Neural cell (in vitro differentiated cells): ENCODE measurements around the gene TEX13D. TPM values are rescaled to one million over a fixed set of nuclear protein-coding genes. Genes with fewer than 3 reads are reported as not detected.

Source experiments
- H2AFZ ChIP-seq: fragments of 200-600, 300-800 bp; sonication (generic), shearing (Covaris generic); 2 replicates; pipeline ENCODE4 v1.6.0; 2014; ENCODE audit warnings: low read depth, mild to moderate bottlenecking, antibody characterized with exemption, low read length, moderate library complexity
- H3F3A ChIP-seq: fragments of 200-600 bp; shearing (Covaris generic); 2 replicates; pipeline ENCODE4 v1.6.1; 2016; ENCODE audit warnings: mild to moderate bottlenecking, moderate library complexity, mixed read lengths, antibody characterized with exemption, low read length; ENCODE audit not compliant: insufficient read depth, poor library complexity, severe bottlenecking
- H3K27ac ChIP-seq: fragments of 200-600, 300-800 bp; sonication (generic), shearing (Covaris generic); 2 replicates; pipeline ENCODE4 v1.5.1; 2014; ENCODE audit warnings: mild to moderate bottlenecking, low read length, moderate library complexity
- H3K27me3 ChIP-seq: fragments of 300-800, 200-600 bp; sonication (generic), shearing (Covaris generic); 2 replicates; pipeline ENCODE4 v1.6.0; 2014; ENCODE audit warnings: mild to moderate bottlenecking, low read depth, low read length, moderate library complexity; ENCODE audit not compliant: insufficient read depth
- H3K36me3 ChIP-seq: fragments of 300-800, 200-600 bp; sonication (generic), shearing (Covaris generic); 2 replicates; pipeline ENCODE4 v1.5.1; 2014; ENCODE audit warnings: mild to moderate bottlenecking, antibody characterized with exemption, low read length, moderate library complexity; ENCODE audit not compliant: insufficient read depth
- H3K4me2 ChIP-seq: fragments of 300-800, 200-600 bp; sonication (generic), shearing (Covaris generic); 2 replicates; pipeline ENCODE4 v1.6.0; 2014; ENCODE audit warnings: mild to moderate bottlenecking, low read length
- H3K4me3 ChIP-seq: fragments of 300-800, 200-600 bp; sonication (generic), shearing (Covaris generic); 2 replicates; pipeline ENCODE4 v1.5.1; 2014; ENCODE audit warnings: mild to moderate bottlenecking, low read length, moderate library complexity
- H3K79me2 ChIP-seq: fragments of 200-600 bp; shearing (Covaris generic); replicated peaks from 2 replicates; pipeline ENCODE4 v1.6.0; 2014; ENCODE audit warnings: mild to moderate bottlenecking, low read length, moderate library complexity; ENCODE audit not compliant: insufficient read depth
- H3K9ac ChIP-seq: fragments of 300-800, 200-600 bp; sonication (generic), shearing (Covaris generic); 2 replicates; pipeline ENCODE4 v1.6.1; 2016; ENCODE audit warnings: mild to moderate bottlenecking, low read length, mixed read lengths
- H3K9me2 ChIP-seq: fragments of 200-600 bp; shearing (Covaris generic); 2 replicates; pipeline ENCODE4 v1.6.1; 2016; ENCODE audit warnings: mild to moderate bottlenecking, low read length, mixed read lengths; ENCODE audit not compliant: insufficient read depth
- H3K9me3 ChIP-seq: fragments of 200-600, 300-800 bp; sonication (generic), shearing (Covaris generic); 2 replicates; pipeline ENCODE4 v1.6.1; 2016; ENCODE audit warnings: mild to moderate bottlenecking, mixed run types, low read length, moderate library complexity, mixed read lengths
- H4K20me1 ChIP-seq: fragments of 200-600 bp; shearing (Covaris generic); 2 replicates; pipeline ENCODE4 v1.6.1; 2016; ENCODE audit warnings: mild to moderate bottlenecking, mixed run types; ENCODE audit not compliant: insufficient read depth
- CTCF ChIP-seq: fragments of 450-650 bp; IDR thresholded peaks from 2 replicates; pipeline ENCODE4 v1.5.1; 2014; ENCODE audit warnings: antibody characterized with exemption, mild to moderate bottlenecking, moderate library complexity; ENCODE audit not compliant: poor library complexity, severe bottlenecking
- EP300 ChIP-seq: fragments of 450-650 bp; conservative IDR thresholded peaks from 2 replicates; pipeline ENCODE4 v1.6.1; 2014; ENCODE audit warnings: antibody characterized with exemption, mild to moderate bottlenecking, moderate library complexity; ENCODE audit not compliant: poor library complexity, severe bottlenecking
- EZH2 ChIP-seq: fragments of 200-600, 300-800 bp; shearing (Covaris generic), sonication (generic); IDR thresholded peaks from 2 replicates; pipeline ENCODE4 v1.6.1; 2014; ENCODE audit warnings: antibody characterized with exemption, low read length, borderline replicate concordance, mild to moderate bottlenecking; ENCODE audit not compliant: insufficient read depth, poor library complexity, severe bottlenecking
- MXI1 ChIP-seq: fragments of 450-650 bp; conservative IDR thresholded peaks from 2 replicates; pipeline ENCODE4 v1.6.1; 2014; ENCODE audit warnings: antibody characterized with exemption, mild to moderate bottlenecking; ENCODE audit not compliant: poor library complexity, severe bottlenecking
- POLR2AphosphoS5 ChIP-seq: IDR thresholded peaks from 2 replicates; pipeline ENCODE4 v1.6.1; 2012
- RAD21 ChIP-seq: fragments of 450-650 bp; conservative IDR thresholded peaks from 2 replicates; pipeline ENCODE4 v1.6.1; 2014; ENCODE audit warnings: antibody characterized with exemption, mild to moderate bottlenecking, moderate library complexity
- REST ChIP-seq: IDR thresholded peaks from 2 replicates; pipeline ENCODE4 v1.6.1; 2012; ENCODE audit warnings: borderline replicate concordance
- SMC3 ChIP-seq: fragments of 450-650 bp; conservative IDR thresholded peaks from 2 replicates; pipeline ENCODE4 v1.6.1; 2014; ENCODE audit warnings: antibody characterized with exemption, mild to moderate bottlenecking, moderate library complexity; ENCODE audit not compliant: poor library complexity
- TAF1 ChIP-seq: IDR thresholded peaks from 2 replicates; pipeline ENCODE4 v1.6.1; 2012; ENCODE audit warnings: low read depth
- polyA plus RNA-seq: library from polyadenylated mRNA; depleted of rRNA; stranded (reverse); fragments of >200 nt; gene quantifications from 2 replicates; pipeline ENCODE4 v1.2.3, GENCODE V29; 2014

Gene TEX13D
- polyA plus RNA-seq, 1 donor from 2014 or later: not detected

GRCh38 chrX:124335598-124335997 is 3.1 kb downstream of the TEX13D start:
- Histone ChIP-seq H3K9me2 (no peaks in the 10 kb centered on the region), H3K9ac (no peak overlapping the region), H3K4me3 (no peak overlapping the region), H3K79me2 (no peaks in the 10 kb centered on the region), H3K9me3 (no peaks in the 10 kb centered on the region), H3K27me3 (no peaks in the 10 kb centered on the region), H3K27ac (no peak overlapping the region), H3F3A (no peaks in the 10 kb centered on the region), H3K36me3 (no peaks in the 10 kb centered on the region), H4K20me1 (no peaks in the 10 kb centered on the region), H3K4me2 (no peak overlapping the region), H2AFZ (no peak overlapping the region)
- TF ChIP-seq SMC3 (no peak), EP300 (no peak), EZH2 (no peak), CTCF (no peak), RAD21 (no peak), POLR2AphosphoS5 (no peak), TAF1 (no peak), MXI1 (no peak), REST (no peak)

DNA sequence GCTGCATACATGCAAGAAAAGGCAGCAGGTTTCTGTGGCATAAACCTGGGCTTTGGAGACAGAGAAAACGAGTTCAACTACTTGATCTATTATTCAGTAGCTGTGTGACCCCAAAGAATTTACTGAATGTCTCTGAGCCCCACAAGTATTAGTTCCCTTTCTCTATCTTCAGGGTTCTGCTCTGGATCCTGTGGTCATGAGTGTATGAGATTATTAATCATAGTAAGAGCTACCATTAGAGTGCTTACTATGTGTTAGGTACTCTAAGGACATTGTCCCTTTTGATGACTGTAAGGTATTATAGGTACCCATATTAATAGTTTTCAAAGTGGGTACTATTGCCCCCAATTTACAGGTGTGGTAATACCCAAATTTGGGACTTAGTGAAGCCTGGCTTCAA is 5.5 kb downstream of the TEX13D start:
- H3K4me2 ChIP-seq: no peak overlapping the region
- no peaks in the 10 kb centered on the region for H3F3A ChIP-seq
- H3K79me2 ChIP-seq: no peaks in the 10 kb centered on the region
- H3K27me3 ChIP-seq: no peaks in the 10 kb centered on the region
- H3K9ac ChIP-seq: no peak overlapping the region
- no peak overlapping the region for H3K4me3 ChIP-seq
- no peaks in the 10 kb centered on the region for H4K20me1 ChIP-seq
- TF ChIP-seq CTCF: no peak
- TF ChIP-seq SMC3: no peak
- no peak for TF ChIP-seq MXI1
- TF ChIP-seq POLR2AphosphoS5: no peak
- no peak for TF ChIP-seq TAF1
- TF ChIP-seq EZH2: no peak
- TF ChIP-seq REST: no peak
- no peak for TF ChIP-seq EP300
- no peak for TF ChIP-seq RAD21
- H3K36me3 ChIP-seq: no peaks in the 10 kb centered on the region
- H3K9me3 ChIP-seq: no peaks in the 10 kb centered on the region
- H2AFZ ChIP-seq: no peak overlapping the region
- no peak overlapping the region for H3K27ac ChIP-seq
- no peaks in the 10 kb centered on the region for H3K9me2 ChIP-seq
